Adipose tissue (tissue), 3 donors: Measurements from ENCODE around the gene PPP6R3. TPM values are rescaled to one million over a fixed set of nuclear protein-coding genes. Genes with fewer than 3 reads are reported as not detected.

ENCODE experiments used
- H3K27ac ChIP-seq: one replicate; pipeline ENCODE4 v1.5.1; 2013; ENCODE audit warnings: low read depth, low read length
- WGBS, 3 donors: extraction: QIAGEN DNeasy Blood & Tissue Kit; methylation state at CpG; one replicate each; pipeline ENCODE4 v1.1.7; 2013; 5-methylcytosine and 5-hydroxymethylcytosine counted together
- polyA plus RNA-seq, 3 donors: library from polyadenylated mRNA; stranded (reverse); fragments of 200-250 nt; gene quantifications; one replicate each; pipeline ENCODE4 v1.2.3, GENCODE V29; 2013
- donor health status: healthy with polysubstance abuse.
- donor health status: Bipolar disorder and iron deficiency.
- donor health status: healthy.

The PPP6R3 gene
- polyA plus RNA-seq, 3 donors: 14.3 to 31.5 (median 26.9) TPM

GRCh38 chr11:68506908-68507307 is 46.4 kb downstream of the PPP6R3 start:
- H3K27ac ChIP-seq: no peak overlapping the region
- 95 to 98% (median 95%) methylated on average over 3 of the region's 3 CpGs for WGBS, 3 donors

GRCh38 chr11:68508425-68508824 is 47.9 kb downstream of the PPP6R3 start:
- 46 to 93% (median 88%) methylated on average over 2 of the region's 2 CpGs for WGBS, 3 donors
- H3K27ac ChIP-seq: no peak overlapping the region

GRCh38 chr11:68509066-68509465 is 48.5 kb downstream of the PPP6R3 start:
- no peak overlapping the region for H3K27ac ChIP-seq
- 32 to 59% (median 45%) methylated on average over 4 of the region's 4 CpGs for WGBS, 3 donors

GRCh38 chr11:68513930-68514487 is 53.5 kb downstream of the PPP6R3 start:
- 86 to 89% (median 87%) methylated on average over 6 of the region's 6 CpGs for WGBS, 3 donors
- H3K27ac ChIP-seq: no peak overlapping the region

- H3K27ac ChIP-seq: no peak overlapping the region
- 70 to 85% (median 73%) methylated on average over 5 of the region's 5 CpGs for WGBS, 3 donors
These were observed 56.7 kb downstream of the PPP6R3 start for GRCh38 chr11:68517121-68517741.

GRCh38 chr11:68518191-68518590 is 57.6 kb downstream of the PPP6R3 start:
- H3K27ac ChIP-seq: no peak overlapping the region
- 29 to 51% (median 43%) methylated on average over 1 of the region's 1 CpG for WGBS, 3 donors

- H3K27ac ChIP-seq: no peak overlapping the region
- 68 to 77% (median 77%) methylated on average over 4 of the region's 4 CpGs for WGBS, 3 donors
These were observed 61.6 kb downstream of the PPP6R3 start for GRCh38 chr11:68521969-68522652.

- WGBS, 3 donors: 91 to 97% (median 94%) methylated on average over 4 of the region's 4 CpGs
- H3K27ac ChIP-seq: no peak overlapping the region
These were observed 62.5 kb downstream of the PPP6R3 start for GRCh38 chr11:68523033-68523432.

- 59 to 80% (median 59%) methylated on average over 3 of the region's 3 CpGs for WGBS, 3 donors
- H3K27ac ChIP-seq: no peak overlapping the region
These were observed 63.2 kb downstream of the PPP6R3 start for GRCh38 chr11:68523743-68524142.

- H3K27ac ChIP-seq: no peak overlapping the region
- WGBS, 3 donors: 27 to 59% (median 33%) methylated on average over 2 of the region's 2 CpGs
These were observed 63.7 kb downstream of the PPP6R3 start for GRCh38 chr11:68524213-68524612.

GRCh38 chr11:68524681-68525080 is 64.1 kb downstream of the PPP6R3 start:
- WGBS, 3 donors: 41 to 83% (median 50%) methylated on average over 2 of the region's 2 CpGs
- H3K27ac ChIP-seq: no peak overlapping the region

- 62 to 82% (median 76%) methylated on average over 3 of the region's 3 CpGs for WGBS, 3 donors
- no peak overlapping the region for H3K27ac ChIP-seq
These were observed 64.8 kb downstream of the PPP6R3 start for GRCh38 chr11:68525336-68525735.

GRCh38 chr11:68525930-68526329 is 65.4 kb downstream of the PPP6R3 start:
- 74 to 82% (median 77%) methylated on average over 4 of the region's 4 CpGs for WGBS, 3 donors
- no peak overlapping the region for H3K27ac ChIP-seq

GRCh38 chr11:68527585-68527984 is 67.0 kb downstream of the PPP6R3 start:
- WGBS, 3 donors: 87 to 92% (median 91%) methylated on average over 4 of the region's 4 CpGs

GRCh38 chr11:68528630-68529029 is 68.1 kb downstream of the PPP6R3 start:
- no peak overlapping the region for H3K27ac ChIP-seq
- WGBS, 3 donors: 30 to 69% (median 41%) methylated on average over 5 of the region's 5 CpGs

More at GRCh38 chr11:68527585-68527984, 67.0 kb downstream of the PPP6R3 start:
- H3K27ac ChIP-seq: no peak overlapping the region

- H3K27ac ChIP-seq: no peak overlapping the region
- 91 to 97% (median 95%) methylated on average over 4 of the region's 4 CpGs for WGBS, 3 donors
These were observed 70.7 kb downstream of the PPP6R3 start for GRCh38 chr11:68531129-68531693.

- WGBS, 3 donors: 72 to 92% (median 90%) methylated on average over 5 of the region's 5 CpGs
- H3K27ac ChIP-seq: no peak overlapping the region
These were observed 72.3 kb downstream of the PPP6R3 start for GRCh38 chr11:68532727-68533369.

GRCh38 chr11:68533945-68534344 is 73.4 kb downstream of the PPP6R3 start:
- no peak overlapping the region for H3K27ac ChIP-seq
- WGBS, 3 donors: 60 to 85% (median 70%) methylated on average over 7 of the region's 7 CpGs

GRCh38 chr11:68535098-68535497 is 74.5 kb downstream of the PPP6R3 start:
- H3K27ac ChIP-seq: no peak overlapping the region
- 84 to 93% (median 87%) methylated on average over 8 of the region's 8 CpGs for WGBS, 3 donors
